ENCODE data around the gene ARHGAP19.

Gene ARHGAP19

DNA sequence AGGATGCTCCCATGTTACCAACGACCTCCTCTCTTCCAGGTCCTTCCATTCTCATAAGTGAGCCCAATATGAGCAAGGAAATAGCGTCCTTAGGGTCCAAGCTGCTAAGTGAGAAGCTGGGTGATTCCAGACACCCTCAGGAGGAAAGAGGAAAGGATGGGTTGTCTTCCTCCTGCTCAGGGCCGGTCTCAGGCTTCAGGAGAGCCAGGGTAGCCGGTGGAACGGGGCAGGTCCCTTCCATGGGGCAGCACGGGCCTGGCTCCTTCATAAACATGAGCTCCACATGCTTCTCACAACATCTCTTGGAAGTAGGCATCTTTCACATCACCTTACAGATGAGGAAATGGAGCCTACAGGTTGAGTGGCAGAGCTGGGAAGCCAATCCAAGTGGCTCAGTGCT lies 119.4 kb downstream of the ARHGAP19 start:
- TF ChIP-seq, protein P1, sequence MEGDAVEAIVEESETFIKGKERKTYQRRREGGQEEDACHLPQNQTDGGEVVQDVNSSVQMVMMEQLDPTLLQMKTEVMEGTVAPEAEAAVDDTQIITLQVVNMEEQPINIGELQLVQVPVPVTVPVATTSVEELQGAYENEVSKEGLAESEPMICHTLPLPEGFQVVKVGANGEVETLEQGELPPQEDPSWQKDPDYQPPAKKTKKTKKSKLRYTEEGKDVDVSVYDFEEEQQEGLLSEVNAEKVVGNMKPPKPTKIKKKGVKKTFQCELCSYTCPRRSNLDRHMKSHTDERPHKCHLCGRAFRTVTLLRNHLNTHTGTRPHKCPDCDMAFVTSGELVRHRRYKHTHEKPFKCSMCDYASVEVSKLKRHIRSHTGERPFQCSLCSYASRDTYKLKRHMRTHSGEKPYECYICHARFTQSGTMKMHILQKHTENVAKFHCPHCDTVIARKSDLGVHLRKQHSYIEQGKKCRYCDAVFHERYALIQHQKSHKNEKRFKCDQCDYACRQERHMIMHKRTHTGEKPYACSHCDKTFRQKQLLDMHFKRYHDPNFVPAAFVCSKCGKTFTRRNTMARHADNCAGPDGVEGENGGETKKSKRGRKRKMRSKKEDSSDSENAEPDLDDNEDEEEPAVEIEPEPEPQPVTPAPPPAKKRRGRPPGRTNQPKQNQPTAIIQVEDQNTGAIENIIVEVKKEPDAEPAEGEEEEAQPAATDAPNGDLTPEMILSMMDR (IDR thresholded peaks at IDR 0.05; ENCODE audit: insufficient read depth, low read depth, low read length, missing control alignments): no peak
- no peak overlapping the region for H3K4me3 ChIP-seq (ENCODE audit: low read depth, low read length)
- no peak for DNase-seq (ENCODE audit: low read depth)

Data from GM12865 (cell line).